SKM-1 (cell line): ENCODE measurements around the gene UBXN6.

Experiments
- DNase-seq: peaks from one replicate; lab custom pipeline; 2025; ENCODE audit not compliant: unreplicated experiment; lab: John Stamatoyannopoulos, UW

UBXN6 gene

DNA sequence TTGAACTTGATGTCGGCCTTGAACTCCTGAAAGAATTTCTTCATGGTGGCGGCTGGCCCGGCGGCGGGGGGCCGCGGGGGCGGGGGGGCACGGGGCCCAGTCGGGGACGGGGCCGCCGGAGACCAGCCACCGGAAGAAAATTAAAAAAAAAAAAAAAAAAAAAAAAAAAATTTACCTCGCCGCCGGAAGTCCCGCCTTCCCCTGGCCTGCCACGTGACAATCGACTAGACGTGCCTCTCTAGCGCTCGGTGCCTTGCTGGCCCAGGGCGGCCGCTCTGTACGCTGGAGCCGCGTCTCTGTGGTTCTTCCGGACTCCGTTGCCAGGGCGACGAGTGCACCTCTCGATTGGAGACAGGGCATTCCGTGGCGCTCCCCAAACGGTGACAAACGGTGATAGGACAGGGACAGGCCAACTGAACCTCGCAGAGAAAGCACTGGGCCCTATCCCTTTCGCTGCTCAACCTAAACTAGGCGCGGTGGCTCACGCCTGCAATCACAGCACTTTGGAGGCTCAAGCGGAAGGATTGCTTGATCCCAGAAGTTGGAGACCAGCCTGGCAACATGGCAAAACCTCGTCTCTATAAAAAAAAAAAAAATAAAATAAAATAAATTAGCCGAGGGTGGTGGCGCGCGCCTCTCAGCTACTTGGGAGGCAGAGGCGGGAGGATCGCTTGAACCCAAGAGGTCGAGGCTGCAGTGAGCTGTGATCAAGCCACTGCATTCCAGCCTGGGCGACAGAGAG is at the start of gene UBXN6:
Gene UBXN6, minus strand, starts transcription at position 141 of the 742 bp plus-strand sequence. Its CDS starts 97 bp downstream, at position 44.
- peak; percentile 89 for DNase-seq

DNA sequence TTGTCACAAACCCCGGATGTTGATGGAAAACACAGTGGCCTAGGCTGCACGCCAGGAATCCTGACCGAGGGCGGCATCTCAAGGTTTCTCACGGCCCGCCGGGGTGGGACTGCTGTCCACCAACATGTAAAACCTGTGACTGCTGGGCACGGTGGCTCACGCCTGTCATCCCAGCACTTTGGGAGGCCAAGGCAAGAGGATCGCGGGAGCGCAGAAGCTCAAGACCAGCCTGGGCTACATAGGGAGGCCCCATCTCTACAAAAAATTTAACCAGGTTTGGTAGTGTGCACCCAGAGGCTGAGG is 49.5 kb upstream of the UBXN6 start:
- no peak for DNase-seq

DNA sequence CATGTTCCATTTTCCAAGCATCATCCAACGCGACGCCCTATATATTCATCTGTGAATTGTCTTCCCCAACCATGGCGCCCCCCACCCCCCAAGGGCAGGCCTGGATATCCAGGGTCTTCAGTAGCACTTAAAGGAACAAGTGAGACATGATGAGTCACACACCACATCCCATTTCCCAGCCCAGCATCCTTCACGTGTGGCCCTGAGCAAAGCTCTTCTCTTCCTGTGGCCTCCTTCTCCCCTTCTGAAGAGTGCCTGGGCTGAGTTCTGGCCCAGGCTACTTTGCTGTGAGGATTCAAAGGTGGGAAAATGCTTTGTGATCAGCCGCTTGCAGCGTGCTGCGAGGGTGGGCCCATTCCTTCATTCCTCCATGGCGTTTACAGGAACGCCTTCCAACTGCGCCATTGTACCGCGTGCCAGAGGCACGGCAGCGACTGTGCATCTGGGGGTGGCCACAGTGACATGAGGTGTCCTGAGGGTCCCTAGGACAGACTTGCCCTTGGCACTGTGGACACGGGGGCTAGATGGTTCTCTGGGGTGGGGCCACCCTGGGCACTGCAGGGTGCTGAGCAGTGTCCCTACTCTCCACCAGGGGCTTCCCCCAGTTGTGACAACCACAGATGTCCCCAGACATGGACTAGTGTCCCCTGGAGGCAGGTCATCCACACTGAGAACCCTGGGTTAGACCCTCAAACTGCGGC is 49.0 kb upstream of the UBXN6 start:
- DNase-seq = no peak

DNA sequence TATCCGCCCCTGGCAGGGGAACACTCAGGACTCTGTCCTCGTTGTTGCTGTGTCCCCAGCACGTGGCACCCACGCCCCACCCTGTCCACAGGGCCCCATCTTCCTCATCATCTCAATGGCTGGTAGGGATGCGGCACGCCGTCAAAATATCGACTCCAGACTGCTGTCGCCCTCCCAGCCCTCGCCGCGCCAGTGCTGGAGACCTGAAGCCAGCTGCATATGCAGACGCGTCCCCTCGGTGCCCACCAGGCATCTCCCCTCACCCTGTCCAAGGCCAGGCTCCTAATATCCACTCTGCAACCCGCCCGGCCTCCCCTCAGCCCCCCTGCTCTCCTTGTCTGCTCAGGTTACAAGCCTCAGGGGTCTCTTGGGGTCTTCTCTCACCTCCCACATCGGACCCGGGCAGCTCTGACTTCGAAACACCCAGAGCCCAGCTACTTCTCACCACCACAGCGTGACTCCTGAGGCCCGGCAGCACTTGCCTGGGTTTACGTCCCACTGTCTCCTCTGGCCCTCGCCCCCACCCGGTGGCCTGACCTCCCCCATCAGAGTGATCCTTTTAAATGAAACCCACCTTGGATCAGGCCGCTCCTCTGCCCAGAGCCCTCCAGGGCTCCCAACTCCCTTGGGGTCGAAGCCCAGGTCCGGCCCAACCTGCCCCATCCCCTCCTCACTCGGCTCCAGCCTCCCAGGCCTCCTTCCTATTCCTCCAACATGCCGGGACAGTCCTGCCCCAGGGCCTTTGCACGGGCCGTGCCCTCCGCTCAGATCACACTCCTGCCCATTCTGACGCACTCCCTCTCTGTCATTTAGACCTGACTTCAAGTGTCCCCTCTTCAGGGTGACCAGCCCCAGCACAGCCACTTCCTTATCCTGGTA is 48.2 kb upstream of the UBXN6 start:
- no peak for DNase-seq

DNA sequence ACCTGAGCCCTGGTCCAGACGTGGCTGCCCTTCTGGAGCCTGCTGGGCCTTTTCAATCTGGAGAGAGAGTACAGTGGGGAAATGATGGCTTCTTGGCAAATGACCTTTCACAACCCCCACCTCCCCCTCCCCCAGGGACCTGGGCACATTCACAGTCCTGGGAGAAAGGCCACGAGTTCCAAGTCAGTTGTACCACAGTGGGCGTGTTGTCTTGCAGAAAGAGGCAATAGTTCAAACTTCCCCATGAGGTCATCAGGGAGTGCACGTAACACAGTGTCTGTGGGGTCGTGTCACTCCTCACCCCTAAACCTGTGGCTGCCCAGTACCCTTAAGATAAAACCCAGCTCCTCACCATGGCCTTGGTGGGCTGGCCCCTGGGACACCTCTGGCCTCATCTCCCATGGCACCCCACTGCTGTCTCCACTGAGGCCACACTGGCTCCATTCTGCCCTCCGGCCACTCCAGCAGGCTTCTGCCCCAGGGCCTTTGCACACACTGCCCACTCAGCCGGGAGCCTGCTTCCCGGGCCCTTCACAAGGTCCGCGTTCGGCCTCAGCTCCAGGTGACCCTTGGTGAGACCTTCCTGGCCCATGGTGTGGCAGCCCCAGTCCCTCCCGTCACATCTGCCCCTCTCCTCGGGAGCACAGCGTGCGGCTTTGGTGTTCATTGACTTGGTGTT is 47.4 kb upstream of the UBXN6 start:
- no peak for DNase-seq

GRCh38 chr19:4504297-4504701 is 46.7 kb upstream of the UBXN6 start:
- DNase-seq = no peak

DNA sequence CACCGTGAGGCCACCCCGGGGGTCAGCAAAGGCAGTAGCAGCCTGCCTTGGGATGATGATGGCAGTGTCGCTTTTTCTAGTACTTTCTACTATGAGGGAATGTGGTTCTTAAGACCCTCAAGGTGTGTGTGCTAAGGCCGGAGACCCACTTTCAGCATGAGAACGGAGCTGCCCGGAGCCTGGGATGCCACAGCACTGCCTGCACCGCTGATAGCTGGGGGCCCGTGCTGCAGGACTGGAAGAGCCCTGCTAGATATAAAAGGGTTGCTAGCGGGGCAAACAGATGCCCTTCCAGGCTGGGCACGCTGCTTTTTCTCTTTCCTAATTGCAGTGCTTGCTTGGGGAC is 46.2 kb upstream of the UBXN6 start:
- no peak for DNase-seq

DNA sequence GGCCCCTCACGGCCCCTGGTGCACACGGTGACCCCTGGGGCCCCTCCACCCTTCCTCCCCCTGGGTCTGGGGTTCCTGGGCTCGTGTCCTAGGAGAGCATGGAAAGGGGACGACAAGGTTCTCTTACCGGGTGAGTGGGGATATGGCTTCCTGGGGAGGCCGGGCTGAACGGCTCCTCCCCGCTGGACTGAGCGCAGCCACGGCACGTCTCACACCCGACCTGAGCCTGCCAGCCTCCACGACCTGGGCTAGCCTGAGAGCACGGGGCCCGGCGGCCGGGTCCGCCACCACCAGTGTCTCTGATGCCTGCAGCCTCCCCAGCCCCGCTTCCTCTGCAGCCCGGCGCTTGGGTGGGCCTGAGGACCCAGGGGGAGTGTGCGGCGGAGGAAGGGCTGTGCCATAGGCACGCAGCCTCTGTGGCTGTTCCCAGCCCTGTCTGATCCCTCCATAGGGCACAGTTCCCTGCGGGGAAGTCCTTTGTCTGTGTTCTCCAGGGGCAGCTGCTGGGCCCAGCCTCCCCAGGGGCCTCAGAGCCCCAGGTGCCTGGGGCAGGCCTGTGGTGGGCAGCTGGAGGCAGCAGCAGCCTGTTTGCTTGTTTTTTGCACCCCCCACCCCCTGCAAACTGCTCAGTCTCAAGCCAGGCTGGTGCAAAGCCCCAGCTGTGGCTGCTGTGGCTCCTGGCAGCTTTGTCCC is 45.7 kb upstream of the UBXN6 start:
- no peak for DNase-seq

GRCh38 chr19:4502282-4503131 is 44.9 kb upstream of the UBXN6 start:
- DNase-seq = no peak

DNA sequence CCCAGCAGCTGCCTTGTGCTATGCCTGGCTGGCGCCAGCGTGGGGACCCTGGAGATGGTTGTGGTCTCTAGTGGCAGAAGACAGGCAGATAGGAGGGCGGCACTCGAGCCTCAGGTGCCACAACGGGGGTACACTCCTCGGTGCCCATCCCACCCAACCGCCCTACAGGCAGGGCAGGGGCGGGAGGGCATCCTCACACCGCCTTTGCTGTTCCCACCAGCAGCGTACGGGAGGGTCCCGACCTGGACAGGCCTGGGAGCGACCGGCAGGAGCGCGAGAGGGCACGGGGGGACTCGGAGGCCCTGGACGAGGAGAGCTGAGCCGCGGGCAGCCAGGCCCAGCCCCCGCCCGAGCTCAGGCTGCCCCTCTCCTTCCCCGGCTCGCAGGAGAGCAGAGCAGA is 44.1 kb upstream of the UBXN6 start:
- no peak for DNase-seq

DNA sequence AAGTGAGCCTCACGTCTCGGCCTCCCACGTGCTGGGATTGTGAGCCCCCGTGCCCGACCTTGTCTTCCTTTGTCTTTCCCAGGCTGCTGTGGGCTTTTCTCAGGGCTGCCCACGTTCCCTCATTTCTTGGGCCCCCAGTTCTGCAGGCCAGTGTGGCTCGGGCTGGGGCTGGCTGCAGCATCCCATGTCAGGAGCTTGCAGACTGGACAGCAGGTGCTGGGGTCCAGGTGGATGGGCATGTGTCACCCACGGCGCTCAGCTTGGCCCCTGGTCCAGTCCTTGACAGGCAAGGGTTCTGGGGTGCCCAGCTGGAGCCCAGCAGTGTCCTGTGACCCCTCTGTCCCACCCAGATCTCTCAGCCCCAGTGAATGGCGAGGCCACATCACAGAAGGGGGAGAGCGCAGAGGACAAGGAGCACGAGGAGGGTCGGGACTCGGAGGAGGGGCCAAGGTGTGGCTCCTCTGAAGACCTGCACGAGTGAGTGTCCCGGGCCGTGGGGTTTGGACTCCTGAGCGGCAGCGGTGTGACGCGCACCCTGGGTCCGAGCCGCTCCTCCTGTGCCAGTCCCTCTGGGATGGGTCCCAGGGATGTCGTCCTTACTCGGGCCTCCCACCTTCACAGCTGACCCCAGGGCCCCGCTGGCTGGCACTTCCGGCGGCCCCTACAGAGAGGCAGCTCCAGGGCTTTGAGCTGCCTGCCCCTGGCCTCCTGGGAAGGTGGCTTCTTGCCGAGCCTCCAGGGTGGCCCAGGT is 43.4 kb upstream of the UBXN6 start:
- DNase-seq = no peak

- no peak for DNase-seq
Measured at GRCh38 chr19:4499855-4500254, 42.3 kb upstream of the UBXN6 start.

- no peak for DNase-seq
Measured at GRCh38 chr19:4499318-4499717, 41.7 kb upstream of the UBXN6 start.

GRCh38 chr19:4498694-4499093 is 41.1 kb upstream of the UBXN6 start:
- no peak for DNase-seq

- no peak for DNase-seq
Measured at GRCh38 chr19:4497770-4498389, 40.3 kb upstream of the UBXN6 start.

DNA sequence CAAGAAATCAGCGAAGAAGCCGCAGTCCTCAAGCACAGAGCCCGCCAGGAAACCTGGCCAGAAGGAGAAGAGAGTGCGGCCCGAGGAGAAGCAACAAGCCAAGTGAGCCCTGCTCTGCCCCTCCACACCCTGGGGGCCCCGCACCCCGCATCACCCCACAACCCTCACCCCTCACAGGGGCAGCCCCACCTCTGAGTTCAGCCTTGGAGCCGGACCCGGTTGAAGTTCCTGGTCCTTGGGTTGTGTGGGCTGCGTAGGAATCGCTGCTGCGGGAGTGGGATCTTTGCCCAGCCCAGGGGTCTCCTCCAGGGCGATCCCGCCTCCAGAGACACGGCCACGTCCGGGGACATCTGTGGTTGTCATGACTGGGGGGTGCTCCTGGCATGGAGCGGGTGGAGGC is 38.7 kb upstream of the UBXN6 start:
- DNase-seq = no peak

DNA sequence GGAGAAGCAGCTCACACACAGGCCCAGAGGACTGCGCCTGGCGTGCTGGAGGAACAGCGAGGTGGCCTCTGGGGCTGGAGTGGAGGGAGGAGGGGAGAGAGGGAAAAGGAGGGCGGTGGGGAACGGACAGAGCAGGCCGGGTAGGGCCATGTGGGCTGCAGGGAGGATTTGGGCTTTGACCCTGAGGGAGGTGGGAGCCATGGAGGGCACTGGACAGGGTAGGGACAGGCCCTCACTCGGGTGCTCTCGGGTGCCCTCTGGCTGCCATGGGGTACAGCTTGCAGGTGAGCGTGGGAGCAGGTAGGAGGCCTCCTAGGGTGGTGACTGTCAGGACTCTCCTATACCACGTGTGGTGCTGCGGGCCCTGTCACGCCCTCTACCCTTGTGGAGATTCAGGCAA is 37.9 kb upstream of the UBXN6 start:
- DNase-seq = no peak

- DNase-seq = no peak
Measured at GRCh38 chr19:4494691-4495064, 37.1 kb upstream of the UBXN6 start.
